K562 (cell line): ENCODE results near the gene POU3F3. TPM values are rescaled to one million over a fixed set of nuclear protein-coding genes. Genes with fewer than 3 reads are reported as not detected.

ENCODE experiments used
- ATAC-seq: fragments of 200-7000 bp; cut with Tn5 transposase; 3 replicates; pipeline ENCODE4 v1.9.1; 2020; ENCODE audit warnings: moderate library complexity
- BruUV-seq: library from RNA; stranded (reverse); fragments of 400-500 nt; replicated peaks from 2 replicates; lab custom pipeline; 2021; lab: Mats Ljungman, UMichigan
- CTCF ChIA-PET: fragments of 300-600 bp; formaldehyde crosslinking; extraction: SDS; loops from one replicate; lab custom pipeline; 2021; ENCODE audit warnings: low intra/inter-chr PET ratio; lab: Yijun Ruan, JAX
- POLR2A ChIA-PET: fragments of 300-600, 350-650 bp; sonication (Branson Sonifier 250); formaldehyde crosslinking; extraction: SDS; loops from one replicate; lab custom pipeline; 2021; ENCODE audit warnings: antibody characterized with exemption, inconsistent platforms; lab: Yijun Ruan, JAX
- DNase-seq, 4 experiments: peaks; one replicate each; pipeline versions ENCODE4 v3.0.0 to v3.0.0-alpha.2; 2011 to 2018; ENCODE audit warnings: low spot score in 3 of 4, mixed read lengths in 3 of 4; ENCODE audit errors: extremely low read depth in 1 of 4
- FAIRE-seq: peaks from 2 replicates; lab custom pipeline; 2011; peaks lifted over from hg19 to GRCh38; lab: Jason Lieb, UNC
- H2AFZ ChIP-seq: 2 replicates; pipeline ENCODE4 v1.6.0; 2011; ENCODE audit warnings: low read depth, low read length, control low read depth, inconsistent platforms
- H3K27ac ChIP-seq: fragments of 200-600 bp; 3 replicates; pipeline ENCODE4 v1.8.0; 2011; ENCODE audit warnings: low read depth, mild to moderate bottlenecking, control low read depth, inconsistent platforms, low read length, moderate library complexity, mixed read lengths; ENCODE audit errors: extremely low read depth
- H3K27me3 ChIP-seq, 2 experiments: fragments of 300-600 bp in 1 of 2; 2 replicates in 1 of 2; 3 replicates in 1 of 2; pipeline versions ENCODE4 v1.6.0 to v1.8.0; 2011; ENCODE audit warnings: inconsistent platforms in 2 of 2, low read length in 2 of 2, mild to moderate bottlenecking in 1 of 2, mixed read lengths in 1 of 2, moderate library complexity in 1 of 2; ENCODE audit not compliant: control insufficient read depth in 2 of 2, insufficient read depth in 2 of 2
- H3K36me3 ChIP-seq: fragments of 300-600 bp; 3 replicates; pipeline ENCODE4 v1.8.0; 2011; ENCODE audit warnings: mild to moderate bottlenecking, low read length, inconsistent platforms; ENCODE audit not compliant: control insufficient read depth, insufficient read depth
- H3K4me1 ChIP-seq, 2 experiments: fragments of 200-600 bp in 1 of 2; replicated peaks in 1 of 2; 2 replicates in 1 of 2; 3 replicates in 1 of 2; pipeline versions ENCODE4 v1.5.1 to v1.8.0; 2011; ENCODE audit warnings: inconsistent platforms in 2 of 2, low read length in 2 of 2, mild to moderate bottlenecking in 1 of 2, mixed read lengths in 1 of 2, moderate library complexity in 1 of 2; ENCODE audit not compliant: control insufficient read depth in 2 of 2, insufficient read depth in 2 of 2
- H3K4me2 ChIP-seq: 2 replicates; pipeline ENCODE4 v1.6.1; 2011; ENCODE audit warnings: low read length, control low read depth, inconsistent platforms, mixed read lengths; ENCODE audit not compliant: insufficient read depth
- H3K4me3 ChIP-seq: fragments of 200-600 bp; sonication (generic), shearing (Covaris generic); 2 replicates; pipeline ENCODE4 v1.5.1; 2016; ENCODE audit warnings: control low read depth, inconsistent platforms
- H3K79me2 ChIP-seq: fragments of 200-600 bp; 3 replicates; pipeline ENCODE4 v1.8.0; 2011; ENCODE audit warnings: low read length, inconsistent platforms; ENCODE audit not compliant: control insufficient read depth, insufficient read depth
- H3K9ac ChIP-seq, 2 experiments: 2 replicates each; pipeline versions ENCODE4 v1.6.0 to v1.6.1; 2011; ENCODE audit warnings: low read depth in 2 of 2, low read length in 2 of 2, control low read depth in 1 of 2, inconsistent platforms in 1 of 2, mild to moderate bottlenecking in 1 of 2, mixed read lengths in 1 of 2; ENCODE audit not compliant: insufficient read depth in 1 of 2
- H3K9me1 ChIP-seq: one replicate; pipeline ENCODE4 v1.6.0; 2011; ENCODE audit warnings: inconsistent platforms, mild to moderate bottlenecking, low read length, moderate library complexity; ENCODE audit not compliant: control insufficient read depth, insufficient read depth
- H3K9me3 ChIP-seq: replicated peaks from 2 replicates; pipeline ENCODE4 v1.5.1; 2011; ENCODE audit warnings: low read depth, low read length, inconsistent platforms; ENCODE audit not compliant: control insufficient read depth, insufficient read depth
- H4K20me1 ChIP-seq: replicated peaks from 2 replicates; pipeline ENCODE4 v1.6.1; 2011; ENCODE audit warnings: low read length, inconsistent platforms, mixed read lengths; ENCODE audit not compliant: control insufficient read depth, insufficient read depth
- ARHGAP35 ChIP-seq: fragments of 450-650 bp; IDR thresholded peaks from 2 replicates; pipeline ENCODE4 v1.6.1; 2018; ENCODE audit not compliant: partially characterized antibody
- BHLHE40 ChIP-seq: IDR thresholded peaks from 2 replicates; pipeline ENCODE4 v1.6.1; 2011; ENCODE audit warnings: low read length, improper control_type of control experiment
- CHCHD3 ChIP-seq: fragments of 250-450 bp; sonication (Bioruptor Pico); IDR thresholded peaks from 2 replicates; pipeline ENCODE4 v2.1.2; 2022; ENCODE audit warnings: mild to moderate bottlenecking
- CHD4 ChIP-seq: fragments of 200-600 bp; sonication (generic); IDR thresholded peaks from 3 replicates; pipeline ENCODE4 v1.6.1; 2012; ENCODE audit warnings: low read depth, mild to moderate bottlenecking, mixed read lengths, low read length, inconsistent platforms; ENCODE audit not compliant: insufficient read depth, insufficient replicate concordance, poor library complexity, severe bottlenecking
- ELF1 ChIP-seq: fragments of 200-800 bp; sonication (Bioruptor generic); IDR thresholded peaks from 2 replicates; pipeline ENCODE4 v1.6.1; 2016; ENCODE audit warnings: missing genetic modification characterization, missing compliant biosample characterization
- ELF2 ChIP-seq: fragments of 250-450 bp; sonication (Bioruptor Pico); IDR thresholded peaks from 2 replicates; pipeline ENCODE4 v1.5.0; 2021; ENCODE audit warnings: mild to moderate bottlenecking
- GABPB1 ChIP-seq: sonication (generic); formaldehyde crosslinking; IDR thresholded peaks from 2 replicates; pipeline ENCODE4 v1.8.0; 2022; ENCODE audit warnings: mild to moderate bottlenecking, missing genetic modification reagents
- GABPB2 ChIP-seq: fragments of 250-450 bp; sonication (Bioruptor Pico); conservative IDR thresholded peaks from 2 replicates; pipeline ENCODE4 v1.5.1; 2021; ENCODE audit warnings: mild to moderate bottlenecking
- GATA2 ChIP-seq: sonication (generic); formaldehyde crosslinking; IDR thresholded peaks from 2 replicates; pipeline ENCODE4 v1.4.0; 2020; ENCODE audit warnings: mild to moderate bottlenecking, missing genetic modification reagents
- NCOA2 ChIP-seq, 2 experiments: fragments of 450-650 bp; IDR thresholded peaks; 2 replicates each; pipeline ENCODE4 v1.6.1; 2018; ENCODE audit warnings: mild to moderate bottlenecking in 2 of 2, moderate library complexity in 1 of 2; ENCODE audit not compliant: partially characterized antibody in 2 of 2
- NR4A1 ChIP-seq, 2 experiments: fragments of 250-450 bp in 1 of 2; fragments of 450-650 bp in 1 of 2; sonication (Bioruptor Pico) in 1 of 2; IDR thresholded peaks; 2 replicates each; pipeline versions ENCODE4 v1.4.0 to v1.6.1; 2016 to 2020; ENCODE audit warnings: mild to moderate bottlenecking in 2 of 2, missing compliant biosample characterization in 1 of 2, missing genetic modification characterization in 1 of 2, moderate library complexity in 1 of 2
- PHB2 ChIP-seq: fragments of 450-650 bp; IDR thresholded peaks from 2 replicates; pipeline ENCODE4 v1.6.1; 2017; ENCODE audit warnings: low read depth
- SMARCC2 ChIP-seq: fragments of 450-650 bp; IDR thresholded peaks from 2 replicates; pipeline ENCODE4 v1.6.1; 2017; ENCODE audit warnings: antibody characterized with exemption, moderate library complexity, mild to moderate bottlenecking, low read depth
- STAT5A ChIP-seq: IDR thresholded peaks from 2 replicates; pipeline ENCODE4 v1.6.1; 2012; ENCODE audit warnings: low read length, inconsistent platforms, borderline replicate concordance
- ZNF316 ChIP-seq: fragments of 450-650 bp; IDR thresholded peaks from 2 replicates; pipeline ENCODE4 v1.6.1; 2016
- WGBS: fragments of 100-300 bp; shearing (Covaris generic); methylation state at CpG from one replicate; pipeline ENCODE4 v1.1.6; 2016; ENCODE audit warnings: low coverage, mixed read lengths; ENCODE audit not compliant: insufficient coverage; ENCODE audit errors: missing lambda C conversion rate; 5-methylcytosine and 5-hydroxymethylcytosine counted together
- in situ Hi-C: fragments of 300-500 bp; cut with MboI; formaldehyde crosslinking; loops from 4 replicates; pipeline ENCODE4 v1.15.0; 2018; ENCODE audit warnings: inconsistent platforms, mixed read lengths
- intact Hi-C: fragments of 100-400 bp; cut with micrococcal nuclease; formaldehyde crosslinking; loops from 2 replicates; pipeline ENCODE4 v1.14.2; 2022
- polyA plus RNA-seq, 8 experiments: library from polyadenylated mRNA; depleted of rRNA in 4 of 8; stranded (reverse) in 5 of 8; unstranded in 3 of 8; fragments of >200 nt; fragmentation: Nextera tagmentation in 2 of 8; fragmentation: Illumina TruSeq in 1 of 8; extraction: Ambion mirVana in 2 of 8; extraction: Trizol in 1 of 8; gene quantifications; 2 replicates each; pipeline versions ENCODE4 v1.2.1 to v1.2.3, GENCODE V29; 2011 to 2014; ENCODE audit warnings: inconsistent platforms in 1 of 8, missing spikeins in 1 of 8
- total RNA-seq, 7 experiments: library from RNA; depleted of rRNA in 6 of 7; stranded (reverse); fragments of >200 nt in 6 of 7; fragmentation: Illumina TruSeq in 2 of 7; extraction: Trizol in 2 of 7; gene quantifications; 2 replicates each; pipeline versions ENCODE4 v1.2.1 to v1.2.3, GENCODE V29; 2011 to 2021; ENCODE audit warnings: low replicate concordance in 1 of 7
- TF ChIP-seq, protein P1 (sequence below): fragments of 450-650 bp; formaldehyde crosslinking; IDR thresholded peaks from 2 replicates; pipeline ENCODE4 v1.4.0; 2020; ENCODE audit warnings: mild to moderate bottlenecking, moderate library complexity
- TF ChIP-seq, protein P2 (sequence below), 3 experiments: IDR thresholded peaks in 2 of 3; conservative IDR thresholded peaks in 1 of 3; 2 replicates each; pipeline ENCODE4 v1.5.1; 2011 to 2012; ENCODE audit warnings: low read length in 3 of 3, mild to moderate bottlenecking in 3 of 3, control low read depth in 2 of 3, improper control_type of control experiment in 1 of 3, inconsistent platforms in 1 of 3, low read depth in 1 of 3, mixed read lengths in 1 of 3, moderate library complexity in 1 of 3; ENCODE audit not compliant: insufficient read depth in 2 of 3

Gene POU3F3
- total and polyA plus RNA-seq, 9 of the 15 experiments (the other 6 are each of a cell fraction or from before 2014, with no cell fraction given): not detected

DNA sequence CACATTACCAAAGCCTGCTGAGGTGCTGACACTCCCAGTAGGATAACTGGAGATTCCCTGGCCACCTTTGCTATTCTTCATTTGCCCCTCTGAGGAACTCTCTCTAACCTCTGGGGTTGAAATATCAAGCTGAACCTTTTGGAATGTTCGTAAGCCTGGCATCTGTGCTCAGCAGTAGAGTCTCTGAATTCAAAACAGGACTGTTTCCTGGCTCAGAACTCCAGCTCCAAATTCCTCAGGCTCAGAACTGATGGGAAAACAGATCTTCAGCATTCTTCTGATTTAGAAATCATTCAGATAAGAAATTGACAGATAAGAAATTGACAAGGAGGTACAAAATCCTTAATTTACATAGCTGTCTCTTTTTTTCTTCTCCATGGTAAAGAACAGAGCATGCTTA, 22.2 kb upstream of the POU3F3 start (continued):
- TF ChIP-seq, protein P1, sequence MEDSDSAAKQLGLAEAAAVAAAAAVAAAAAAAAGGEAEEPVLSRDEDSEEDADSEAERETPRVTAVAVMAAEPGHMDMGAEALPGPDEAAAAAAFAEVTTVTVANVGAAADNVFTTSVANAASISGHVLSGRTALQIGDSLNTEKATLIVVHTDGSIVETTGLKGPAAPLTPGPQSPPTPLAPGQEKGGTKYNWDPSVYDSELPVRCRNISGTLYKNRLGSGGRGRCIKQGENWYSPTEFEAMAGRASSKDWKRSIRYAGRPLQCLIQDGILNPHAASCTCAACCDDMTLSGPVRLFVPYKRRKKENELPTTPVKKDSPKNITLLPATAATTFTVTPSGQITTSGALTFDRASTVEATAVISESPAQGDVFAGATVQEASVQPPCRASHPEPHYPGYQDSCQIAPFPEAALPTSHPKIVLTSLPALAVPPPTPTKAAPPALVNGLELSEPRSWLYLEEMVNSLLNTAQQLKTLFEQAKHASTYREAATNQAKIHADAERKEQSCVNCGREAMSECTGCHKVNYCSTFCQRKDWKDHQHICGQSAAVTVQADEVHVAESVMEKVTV (CRISPR knock-in tag): no peak
- TF ChIP-seq NR4A1 (CRISPR knock-in tag; IDR thresholded peaks at IDR 0.05) (no peak), NR4A1 (tag; IDR thresholded peaks at IDR 0.05) (no peak)

DNA sequence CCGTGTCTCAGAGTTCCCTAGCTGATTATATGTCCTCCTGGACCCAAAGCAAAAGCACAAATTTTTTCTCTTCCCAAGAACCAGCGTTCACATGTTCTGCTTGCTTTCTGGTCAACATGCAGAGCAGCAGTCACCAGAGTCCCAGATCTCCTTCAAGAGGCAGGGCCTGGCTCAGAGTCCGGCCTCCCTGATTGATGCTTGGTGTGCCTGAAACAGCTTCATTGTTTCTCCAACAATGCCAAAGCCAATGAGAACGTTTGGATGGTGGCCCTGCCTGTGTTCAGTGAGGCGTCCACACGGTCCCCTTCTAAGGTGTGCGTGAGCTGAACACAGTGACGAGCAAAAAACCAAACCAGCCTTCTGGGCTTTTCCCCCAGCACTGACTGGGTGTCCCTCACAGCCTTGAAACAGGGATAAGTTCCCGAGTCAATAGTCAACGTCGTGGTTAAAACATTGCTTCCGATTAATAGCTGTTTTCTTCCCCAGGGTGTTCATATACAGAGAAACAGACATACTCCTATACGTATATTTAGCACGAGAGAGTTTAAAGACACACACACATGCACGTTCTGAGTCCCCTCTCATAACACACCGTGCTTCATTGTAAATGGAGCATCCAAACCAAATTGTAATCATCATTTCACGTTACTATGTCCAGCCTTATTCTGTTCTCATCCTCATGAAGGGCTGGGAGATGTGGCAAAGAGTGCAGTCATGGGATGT, 19.3 kb upstream of the POU3F3 start:
- H3K4me2 ChIP-seq: no peak overlapping the region
- ChIA-PET CTCF (no interaction called here), POLR2A (no interaction called here)
- H3K9me1 ChIP-seq: no peaks in the 10 kb centered on the region
- no peaks in the 10 kb centered on the region for H3K79me2 ChIP-seq
- WGBS: 2% methylated on average over 17 of the region's 17 CpGs
- H3K4me3 ChIP-seq: no peak overlapping the region
- H3K9ac ChIP-seq: no peak overlapping the region
- in situ Hi-C loops: no loop called here
- ATAC-seq (no peak), FAIRE-seq (no peak), DNase-seq (no peak)
- H3K4me1 ChIP-seq: no peaks in the 10 kb centered on the region
- H4K20me1 ChIP-seq: no peaks in the 10 kb centered on the region
- no peaks in the 10 kb centered on the region for H3K36me3 ChIP-seq
- no peaks in the 10 kb centered on the region for H3K9me3 ChIP-seq
- no peak overlapping the region for H2AFZ ChIP-seq
- H3K27ac ChIP-seq: no peak overlapping the region
- H3K27me3 ChIP-seq: no peaks in the 10 kb centered on the region
- BruUV-seq: no TSS peak
- intact Hi-C loops: no loop called here
- TF ChIP-seq NCOA2 (IDR thresholded peaks at IDR 0.05; ENCODE audit: partially characterized antibody in 2 of 2): no peak
- TF ChIP-seq PHB2: no peak
- TF ChIP-seq GATA2 (CRISPR knock-in tag): no peak
- no peak for TF ChIP-seq CHD4
- no peak for TF ChIP-seq ELF2 (CRISPR knock-in tag)
- TF ChIP-seq SMARCC2: no peak
- TF ChIP-seq ZNF316: no peak
- no peak for TF ChIP-seq GABPB2 (CRISPR knock-in tag)
- no peak for TF ChIP-seq GABPB1 (CRISPR knock-in tag)
- TF ChIP-seq ELF1 (tag): no peak
- TF ChIP-seq CHCHD3 (CRISPR knock-in tag): no peak
- TF ChIP-seq, protein P2, sequence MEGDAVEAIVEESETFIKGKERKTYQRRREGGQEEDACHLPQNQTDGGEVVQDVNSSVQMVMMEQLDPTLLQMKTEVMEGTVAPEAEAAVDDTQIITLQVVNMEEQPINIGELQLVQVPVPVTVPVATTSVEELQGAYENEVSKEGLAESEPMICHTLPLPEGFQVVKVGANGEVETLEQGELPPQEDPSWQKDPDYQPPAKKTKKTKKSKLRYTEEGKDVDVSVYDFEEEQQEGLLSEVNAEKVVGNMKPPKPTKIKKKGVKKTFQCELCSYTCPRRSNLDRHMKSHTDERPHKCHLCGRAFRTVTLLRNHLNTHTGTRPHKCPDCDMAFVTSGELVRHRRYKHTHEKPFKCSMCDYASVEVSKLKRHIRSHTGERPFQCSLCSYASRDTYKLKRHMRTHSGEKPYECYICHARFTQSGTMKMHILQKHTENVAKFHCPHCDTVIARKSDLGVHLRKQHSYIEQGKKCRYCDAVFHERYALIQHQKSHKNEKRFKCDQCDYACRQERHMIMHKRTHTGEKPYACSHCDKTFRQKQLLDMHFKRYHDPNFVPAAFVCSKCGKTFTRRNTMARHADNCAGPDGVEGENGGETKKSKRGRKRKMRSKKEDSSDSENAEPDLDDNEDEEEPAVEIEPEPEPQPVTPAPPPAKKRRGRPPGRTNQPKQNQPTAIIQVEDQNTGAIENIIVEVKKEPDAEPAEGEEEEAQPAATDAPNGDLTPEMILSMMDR (IDR thresholded peaks at IDR 0.05 in 2 of 3, conservative IDR thresholded peaks at IDR 0.05 in 1 of 3; ENCODE audit: insufficient read depth in 2 of 3, low read depth in 1 of 3, low read length in 3 of 3): no peak
- no peak for TF ChIP-seq ARHGAP35
- no peak for TF ChIP-seq STAT5A
- TF ChIP-seq BHLHE40: no peak
